Hematopoietic multipotent progenitor cell treated with erythropoietin and hydrocortisone succinate and interleukin-3 and kit ligand, for 4 days (in vitro differentiated cells): ENCODE results near the gene DIMT1.

Experiments
- DNase-seq: peaks from one replicate; pipeline ENCODE4 v3.0.0-alpha.2; 2015

Gene DIMT1

GRCh38 chr5:62369039-62369438, 34.7 kb downstream of the DIMT1 start:
- DNase-seq: no peak

GRCh38 chr5:62362701-62363100, 41.0 kb downstream of the DIMT1 start:
- no peak for DNase-seq

GRCh38 chr5:62354028-62354874, 49.5 kb downstream of the DIMT1 start:
- DNase-seq: peak; percentile 84

GRCh38 chr5:62348723-62349481, 54.8 kb downstream of the DIMT1 start:
- no peak for DNase-seq

GRCh38 chr5:62347928-62348327, 55.8 kb downstream of the DIMT1 start:
- DNase-seq: no peak

- no peak for DNase-seq
These were observed 57.0 kb downstream of the DIMT1 start for GRCh38 chr5:62346748-62347147.

GRCh38 chr5:62343428-62343827, 60.3 kb downstream of the DIMT1 start:
- no peak for DNase-seq

- no peak for DNase-seq
These were observed 61.2 kb downstream of the DIMT1 start for GRCh38 chr5:62342476-62342837.

- DNase-seq: no peak
These were observed 61.8 kb downstream of the DIMT1 start for GRCh38 chr5:62341783-62342475.

GRCh38 chr5:62340979-62341378, 62.7 kb downstream of the DIMT1 start:
- no peak for DNase-seq

GRCh38 chr5:62340392-62340791, 63.3 kb downstream of the DIMT1 start:
- peak; percentile 72 for DNase-seq
